Ishikawa (cell line): ENCODE measurements around the gene RAD50.

Experiments
- CREB1 ChIP-seq: IDR thresholded peaks from 2 replicates; pipeline ENCODE4 v1.6.1; 2012; ENCODE audit warnings: low read depth
- EGR1 ChIP-seq: IDR thresholded peaks from 2 replicates; pipeline ENCODE4 v1.6.1; 2012
- EP300 ChIP-seq: IDR thresholded peaks from 2 replicates; pipeline ENCODE4 v1.6.1; 2012; ENCODE audit warnings: borderline replicate concordance
- FOXM1 ChIP-seq: IDR thresholded peaks from 2 replicates; pipeline ENCODE4 v1.6.1; 2012; ENCODE audit warnings: low read depth, borderline replicate concordance
- MAX ChIP-seq: IDR thresholded peaks from 2 replicates; pipeline ENCODE4 v1.6.1; 2012
- RAD21 ChIP-seq: IDR thresholded peaks from 2 replicates; pipeline ENCODE4 v1.6.1; 2012; ENCODE audit warnings: low read depth
- TAF1 ChIP-seq: IDR thresholded peaks from 2 replicates; pipeline ENCODE4 v1.6.1; 2012; ENCODE audit warnings: low read depth, mild to moderate bottlenecking
- TCF12 ChIP-seq: IDR thresholded peaks from 2 replicates; pipeline ENCODE4 v1.6.1; 2012; ENCODE audit warnings: low read depth
- USF1 ChIP-seq: IDR thresholded peaks from 2 replicates; pipeline ENCODE4 v1.6.1; 2012

- no peak for TF ChIP-seq EP300
- TF ChIP-seq MAX: no peak
- TF ChIP-seq FOXM1: no peak
- no peak for TF ChIP-seq CREB1
- TF ChIP-seq TCF12: no peak
- TF ChIP-seq EGR1: no peak
- TF ChIP-seq USF1: no peak
- peak; percentile 49; the same call in 1 of the 2 replicates for TF ChIP-seq RAD21
- TF ChIP-seq TAF1: no peak
Measured at GRCh38 chr5:132661231-132662003, 104.6 kb downstream of the RAD50 start.
